Measurements from ENCODE around the gene IL6R. TPM values are rescaled to one million over a fixed set of nuclear protein-coding genes. Genes with fewer than 3 reads are reported as not detected.
A peak's percentile ranks its signal among the peaks of the same experiment; 100 is the strongest.

The IL6R gene
- total RNA-seq, 4 donors from 2014 or later = 271 to 435 (median 367) TPM

DNA sequence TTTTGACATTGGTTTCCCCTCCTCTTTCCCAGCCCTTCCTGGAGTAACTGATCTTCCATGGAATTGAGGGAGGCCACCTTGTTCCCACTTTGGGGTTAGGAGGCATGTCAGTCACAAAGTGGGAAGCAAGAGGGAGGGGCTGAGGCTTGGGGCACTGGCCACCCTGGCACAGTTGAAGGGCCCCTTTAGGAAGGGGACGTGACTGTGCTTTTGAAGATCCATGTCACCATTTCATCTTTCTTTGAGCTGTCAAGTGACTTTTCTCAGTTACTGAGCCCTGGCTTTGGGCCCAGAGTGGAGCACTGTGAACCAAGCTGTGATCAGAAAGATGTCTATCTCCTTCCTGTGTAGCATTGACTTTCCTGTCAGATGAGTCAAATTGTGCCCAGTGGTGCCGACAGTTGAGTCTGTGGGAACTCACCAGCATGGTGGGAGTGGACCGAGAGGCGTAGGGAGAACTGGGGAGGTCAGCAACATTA is 58.4 kb downstream of the IL6R start:
- no peaks in the 10 kb centered on the region for H3K9me3 ChIP-seq
- TF ChIP-seq, protein P1, sequence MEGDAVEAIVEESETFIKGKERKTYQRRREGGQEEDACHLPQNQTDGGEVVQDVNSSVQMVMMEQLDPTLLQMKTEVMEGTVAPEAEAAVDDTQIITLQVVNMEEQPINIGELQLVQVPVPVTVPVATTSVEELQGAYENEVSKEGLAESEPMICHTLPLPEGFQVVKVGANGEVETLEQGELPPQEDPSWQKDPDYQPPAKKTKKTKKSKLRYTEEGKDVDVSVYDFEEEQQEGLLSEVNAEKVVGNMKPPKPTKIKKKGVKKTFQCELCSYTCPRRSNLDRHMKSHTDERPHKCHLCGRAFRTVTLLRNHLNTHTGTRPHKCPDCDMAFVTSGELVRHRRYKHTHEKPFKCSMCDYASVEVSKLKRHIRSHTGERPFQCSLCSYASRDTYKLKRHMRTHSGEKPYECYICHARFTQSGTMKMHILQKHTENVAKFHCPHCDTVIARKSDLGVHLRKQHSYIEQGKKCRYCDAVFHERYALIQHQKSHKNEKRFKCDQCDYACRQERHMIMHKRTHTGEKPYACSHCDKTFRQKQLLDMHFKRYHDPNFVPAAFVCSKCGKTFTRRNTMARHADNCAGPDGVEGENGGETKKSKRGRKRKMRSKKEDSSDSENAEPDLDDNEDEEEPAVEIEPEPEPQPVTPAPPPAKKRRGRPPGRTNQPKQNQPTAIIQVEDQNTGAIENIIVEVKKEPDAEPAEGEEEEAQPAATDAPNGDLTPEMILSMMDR (IDR thresholded peaks at IDR 0.05 in 4 of 5, conservative IDR thresholded peaks at IDR 0.05 in 1 of 5) = no peak
- TF ChIP-seq POLR2A (IDR thresholded peaks at IDR 0.05) = no peak
- in situ Hi-C loops (cut with MboI; ENCODE audit: low sequenced_read_pairs in 4 of 4) = no loop called here
- H3K36me3 ChIP-seq = peaks cover 0 to 76% of the 10 kb centered on the region in 2 donors
- H3K4me1 ChIP-seq = peaks cover 0 to 4% of the 10 kb centered on the region in 2 donors
- no peak for DNase-seq
- no peak overlapping the region for H3K4me3 ChIP-seq
- peak overlapping the region; percentile 28 to 49 (median 38) for H3K27ac ChIP-seq
- intact Hi-C loops (cut with DNase I; ENCODE audit: low total_unique reads) = no loop called here
- ATAC-seq = peak in 1 of 2 donors; percentile 23
- no peaks in the 10 kb centered on the region for H3K27me3 ChIP-seq

DNA sequence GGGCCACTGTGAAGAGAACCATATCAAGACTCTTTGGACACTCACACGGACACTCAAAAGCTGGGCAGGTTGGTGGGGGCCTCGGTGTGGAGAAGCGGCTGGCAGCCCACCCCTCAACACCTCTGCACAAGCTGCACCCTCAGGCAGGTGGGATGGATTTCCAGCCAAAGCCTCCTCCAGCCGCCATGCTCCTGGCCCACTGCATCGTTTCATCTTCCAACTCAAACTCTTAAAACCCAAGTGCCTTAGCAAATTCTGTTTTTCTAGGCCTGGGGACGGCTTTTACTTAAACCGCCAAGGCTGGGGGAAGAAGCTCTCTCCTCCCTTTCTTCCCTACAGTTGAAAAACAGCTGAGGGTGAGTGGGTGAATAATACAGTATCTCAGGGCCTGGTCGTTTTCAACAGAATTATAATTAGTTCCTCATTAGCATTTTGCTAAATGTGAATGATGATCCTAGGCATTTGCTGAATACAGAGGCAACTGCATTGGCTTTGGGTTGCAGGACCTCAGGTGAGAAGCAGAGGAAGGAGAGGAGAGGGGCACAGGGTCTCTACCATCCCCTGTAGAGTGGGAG is 60.6 kb downstream of the IL6R start:
- Histone ChIP-seq H3K36me3 (peaks cover 0 to 54% of the 10 kb centered on the region in 2 donors), H3K9me3 (no peaks in the 10 kb centered on the region), H3K27me3 (no peaks in the 10 kb centered on the region), H3K4me1 (peaks cover 0 to 4% of the 10 kb centered on the region in 2 donors), H3K4me3 (no peak overlapping the region), H3K27ac (no peak overlapping the region)
- no peak for TF ChIP-seq POLR2A (IDR thresholded peaks at IDR 0.05)
- TF ChIP-seq, protein P1 (IDR thresholded peaks at IDR 0.05 in 4 of 5, conservative IDR thresholded peaks at IDR 0.05 in 1 of 5) = no peak
- in situ Hi-C loops (cut with MboI; ENCODE audit: low sequenced_read_pairs in 4 of 4) = no loop called here
- ATAC-seq (no peak), DNase-seq (no peak)
- intact Hi-C loops (cut with DNase I; ENCODE audit: low total_unique reads) = no loop called here

DNA sequence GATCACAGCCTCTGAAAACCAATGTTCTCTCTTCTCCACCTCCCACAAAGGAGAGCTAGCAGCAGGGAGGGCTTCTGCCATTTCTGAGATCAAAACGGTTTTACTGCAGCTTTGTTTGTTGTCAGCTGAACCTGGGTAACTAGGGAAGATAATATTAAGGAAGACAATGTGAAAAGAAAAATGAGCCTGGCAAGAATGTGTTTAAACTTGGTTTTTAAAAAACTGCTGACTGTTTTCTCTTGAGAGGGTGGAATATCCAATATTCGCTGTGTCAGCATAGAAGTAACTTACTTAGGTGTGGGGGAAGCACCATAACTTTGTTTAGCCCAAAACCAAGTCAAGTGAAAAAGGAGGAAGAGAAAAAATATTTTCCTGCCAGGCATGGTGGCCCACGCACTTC is 61.1 kb downstream of the IL6R start:
- no peaks in the 10 kb centered on the region for H3K9me3 ChIP-seq
- no peak overlapping the region for H3K27ac ChIP-seq
- no peak for ATAC-seq
- H3K27me3 ChIP-seq = no peaks in the 10 kb centered on the region
- in situ Hi-C loops (cut with MboI; ENCODE audit: low sequenced_read_pairs in 4 of 4) = no loop called here
- DNase-seq = no peak
- H3K36me3 ChIP-seq = peaks cover 0 to 49% of the 10 kb centered on the region in 2 donors
- intact Hi-C loops (cut with DNase I; ENCODE audit: low total_unique reads) = no loop called here
- TF ChIP-seq, protein P1 (IDR thresholded peaks at IDR 0.05 in 4 of 5, conservative IDR thresholded peaks at IDR 0.05 in 1 of 5) = no peak
- no peak for TF ChIP-seq POLR2A (IDR thresholded peaks at IDR 0.05)
- H3K4me1 ChIP-seq = peaks cover 0 to 4% of the 10 kb centered on the region in 2 donors
- H3K4me3 ChIP-seq = no peak overlapping the region

DNA sequence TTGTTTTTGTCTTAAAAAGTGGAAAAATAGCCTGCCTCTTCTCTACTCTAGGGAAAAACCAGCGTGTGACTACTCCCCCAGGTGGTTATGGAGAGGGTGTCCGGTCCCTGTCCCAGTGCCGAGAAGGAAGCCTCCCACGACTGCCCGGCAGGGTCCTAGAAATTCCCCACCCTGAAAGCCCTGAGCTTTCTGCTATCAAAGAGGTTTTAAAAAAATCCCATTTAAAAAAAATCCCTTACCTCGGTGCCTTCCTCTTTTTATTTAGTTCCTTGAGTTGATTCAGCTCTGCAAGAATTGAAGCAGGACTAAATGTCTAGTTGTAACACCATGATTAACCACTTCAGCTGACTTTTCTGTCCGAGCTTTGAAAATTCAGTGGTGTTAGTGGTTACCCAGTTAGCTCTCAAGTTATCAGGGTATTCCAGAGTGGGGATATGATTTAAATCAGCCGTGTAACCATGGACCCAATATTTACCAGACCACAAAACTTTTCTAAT is 61.8 kb downstream of the IL6R start:
- H3K27me3 ChIP-seq = no peaks in the 10 kb centered on the region
- no peak for DNase-seq
- TF ChIP-seq POLR2A (IDR thresholded peaks at IDR 0.05) = no peak
- TF ChIP-seq, protein P1 (IDR thresholded peaks at IDR 0.05 in 4 of 5, conservative IDR thresholded peaks at IDR 0.05 in 1 of 5) = no peak
- intact Hi-C loops (cut with DNase I; ENCODE audit: low total_unique reads) (no loop called here), in situ Hi-C loops (cut with MboI; ENCODE audit: low sequenced_read_pairs in 4 of 4) (no loop called here)
- ATAC-seq = no peak
- no peaks in the 10 kb centered on the region for H3K9me3 ChIP-seq
- H3K27ac ChIP-seq = no peak overlapping the region
- H3K4me3 ChIP-seq = no peak overlapping the region
- H3K36me3 ChIP-seq = peaks cover 0 to 42% of the 10 kb centered on the region in 2 donors
- H3K4me1 ChIP-seq = peaks cover 0 to 4% of the 10 kb centered on the region in 2 donors
